Activated T-cell treated with anti-CD3 and anti-CD28 coated beads, Interleukin-2, amount 50 U/mL, for 48 hours (primary cell): ENCODE measurements around the gene SFI1.
"Not testable (repeated sequence)": the region's sequence is repeated elsewhere in the genome, so short reads cannot be mapped to it uniquely, and the experiment has no call there.

ENCODE experiments used
- DNase-seq, 2 experiments: peaks; one replicate each; pipeline ENCODE4 v3.0.0-alpha.2; 2020

The SFI1 gene

DNA sequence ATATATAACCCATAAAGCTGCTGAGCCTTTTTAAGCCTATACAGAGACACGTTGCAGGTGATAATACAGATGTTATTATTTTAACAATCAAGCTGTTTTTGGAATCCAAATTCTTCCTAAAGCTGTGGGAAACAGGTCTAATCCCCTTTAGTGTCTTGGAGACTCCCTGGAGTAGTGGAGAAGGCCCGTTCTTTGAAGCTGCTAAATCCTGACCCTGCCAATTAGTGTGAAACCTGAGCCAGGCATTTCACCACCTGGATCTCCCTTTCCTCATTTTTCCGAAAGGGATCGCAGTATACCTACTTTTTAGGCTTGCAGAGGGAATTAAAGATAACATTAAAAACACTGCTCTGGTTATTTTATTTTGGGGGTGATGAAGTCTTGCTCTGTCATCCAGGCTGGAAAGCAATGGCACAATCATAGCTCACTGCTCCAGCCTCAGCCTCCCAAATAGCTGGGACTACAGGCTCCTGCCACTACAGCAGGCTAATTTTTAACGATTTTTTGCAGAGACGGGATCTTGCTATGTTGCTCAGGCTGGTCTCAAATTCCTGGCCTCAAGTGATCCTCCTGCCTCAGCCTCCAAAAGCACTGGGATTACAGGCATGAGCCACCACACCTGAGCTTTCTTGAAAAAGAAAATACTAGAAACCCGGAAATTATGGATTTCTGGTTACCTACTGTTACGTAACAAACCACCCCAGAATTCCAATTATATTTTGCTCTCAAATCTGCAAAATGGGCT is 4.9 kb upstream of the SFI1 start:
- no peak for DNase-seq

DNA sequence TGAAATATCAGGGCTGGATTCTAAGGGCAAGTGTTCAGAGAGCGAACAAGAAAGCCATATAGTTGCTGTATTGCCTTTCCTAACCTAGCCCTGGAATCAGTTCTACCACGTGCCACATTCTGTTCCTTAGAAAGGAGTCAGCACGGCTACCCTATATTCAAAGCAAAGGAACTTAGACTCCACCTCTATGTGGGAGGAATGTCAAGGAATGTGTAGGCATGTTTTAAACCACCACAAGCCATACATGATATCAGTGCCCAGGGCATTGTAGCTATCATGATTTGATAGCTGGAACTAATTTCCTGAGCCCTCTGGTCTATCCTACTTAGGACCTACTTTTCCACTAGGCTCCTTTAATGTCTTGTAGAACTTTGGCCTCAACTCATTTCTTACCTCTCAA is 4.2 kb upstream of the SFI1 start:
- DNase-seq, result no peak

DNA sequence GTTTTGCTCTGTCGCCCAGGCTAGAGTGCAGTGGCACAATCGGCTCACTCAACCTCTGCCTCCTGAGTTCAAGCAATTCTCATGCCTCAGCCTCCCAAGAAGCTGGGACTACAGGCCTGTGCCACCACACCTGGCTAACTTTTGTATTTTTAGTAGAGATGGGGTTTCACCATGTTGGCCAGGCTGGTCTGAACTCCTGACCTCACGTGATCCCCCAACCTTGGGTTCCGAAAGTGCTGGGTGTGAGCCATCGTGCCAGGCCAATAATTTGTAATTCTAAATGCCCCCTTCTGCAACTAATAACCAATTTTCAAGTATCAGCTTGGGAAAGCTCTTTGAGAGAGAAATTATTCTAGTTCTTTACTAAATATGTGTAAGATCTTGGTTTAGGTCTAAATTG is 3.0 kb upstream of the SFI1 start:
- DNase-seq, result not testable (repeated sequence)

DNA sequence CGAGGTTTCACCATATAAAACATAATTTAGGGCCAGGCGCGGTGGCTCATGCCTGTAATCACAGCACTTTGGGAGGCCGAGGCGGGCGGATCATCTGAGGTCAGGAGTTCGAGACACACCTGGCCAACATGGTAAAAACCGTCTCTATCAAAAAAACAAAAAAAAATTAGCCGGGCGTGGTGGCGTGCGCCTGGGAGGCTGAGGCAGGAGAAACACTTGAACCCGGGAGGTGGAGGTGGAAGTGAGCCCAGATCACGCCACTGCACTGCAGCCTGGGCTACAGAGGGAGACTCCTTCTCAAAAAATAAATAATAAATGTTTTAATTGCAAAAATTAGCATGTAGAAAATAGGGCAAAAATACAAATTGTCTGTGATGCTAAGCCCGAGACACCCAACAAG is 993 bp upstream of the SFI1 start:
- no peak for DNase-seq

DNA sequence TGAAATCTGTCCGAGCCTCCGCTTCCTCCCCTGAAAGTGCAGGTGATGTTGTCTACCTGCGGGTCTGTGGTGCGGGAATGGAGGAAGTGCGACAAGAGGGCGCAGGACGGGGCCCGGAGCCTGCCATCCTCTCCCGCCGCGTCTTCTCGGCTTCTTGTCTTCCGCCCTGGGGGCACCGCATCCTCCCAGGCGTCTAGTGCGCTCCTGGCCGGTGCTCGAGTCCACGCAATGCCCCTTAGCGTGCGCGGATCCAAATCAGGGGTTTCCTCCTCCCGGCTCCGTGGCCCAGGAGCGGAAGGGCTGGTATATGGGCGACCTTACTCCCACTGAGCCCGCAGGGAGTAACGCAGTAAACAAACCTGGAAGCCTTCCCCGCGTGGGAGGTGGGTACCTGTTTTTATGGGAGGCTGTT is 405 bp downstream of the SFI1 start:
- DNase-seq, result peak in 1 of 2 experiments; percentile 66

DNA sequence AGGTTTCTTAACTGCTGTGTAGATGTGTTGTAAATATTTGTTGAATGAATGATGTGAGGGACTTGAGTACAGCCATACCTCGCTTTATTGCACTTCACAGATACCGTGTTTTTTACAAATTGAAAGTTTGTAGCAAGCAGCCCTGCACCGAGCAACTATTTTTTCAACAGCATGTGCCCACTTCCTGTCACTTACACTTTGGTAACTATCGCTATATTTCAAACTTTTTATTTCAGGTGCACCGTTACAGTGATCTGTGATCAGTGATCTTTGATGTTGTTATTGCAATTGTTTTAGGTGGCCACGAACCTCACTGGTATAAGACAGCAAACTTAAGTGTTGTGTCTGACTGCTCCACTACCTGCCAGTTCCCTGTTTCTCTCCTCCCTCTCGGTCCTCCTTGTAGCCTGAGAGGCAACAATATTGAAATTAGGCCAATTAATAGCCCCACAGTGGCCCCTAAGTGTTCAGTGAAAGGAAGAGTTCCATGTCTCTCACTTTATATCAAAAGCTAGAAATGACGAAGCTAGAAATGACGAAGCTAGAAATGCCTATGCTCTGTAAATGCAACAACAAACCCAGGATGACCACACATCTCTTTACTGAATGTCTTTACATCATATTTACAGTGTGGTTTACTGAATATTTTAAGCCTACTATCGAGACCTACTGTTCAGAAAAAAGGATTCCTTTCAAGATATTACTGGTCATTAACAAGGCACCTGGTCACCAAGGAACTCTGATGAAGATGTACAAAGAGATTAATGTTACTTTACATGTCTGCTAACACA is 1.0 kb downstream of the SFI1 start:
- DNase-seq, result no peak

DNA sequence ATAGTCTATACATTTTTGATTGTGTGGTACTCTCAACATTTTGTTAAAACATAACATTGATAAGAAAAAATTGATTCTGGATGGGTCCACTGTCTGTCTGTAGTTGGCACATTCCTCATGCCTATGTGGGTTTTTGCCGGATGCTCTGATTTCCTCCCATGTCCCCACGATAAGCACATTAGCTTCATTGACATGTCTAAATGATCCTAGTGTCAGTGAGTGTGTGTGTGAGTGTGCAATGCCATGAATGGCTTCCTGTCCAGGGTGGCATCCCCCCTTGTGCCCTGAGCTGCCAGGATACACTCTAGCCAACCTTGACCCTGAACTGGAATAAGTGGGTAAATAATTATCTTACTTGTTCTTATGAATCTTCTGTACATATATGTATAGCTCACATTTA is 5.4 kb downstream of the SFI1 start:
- no peak for DNase-seq

DNA sequence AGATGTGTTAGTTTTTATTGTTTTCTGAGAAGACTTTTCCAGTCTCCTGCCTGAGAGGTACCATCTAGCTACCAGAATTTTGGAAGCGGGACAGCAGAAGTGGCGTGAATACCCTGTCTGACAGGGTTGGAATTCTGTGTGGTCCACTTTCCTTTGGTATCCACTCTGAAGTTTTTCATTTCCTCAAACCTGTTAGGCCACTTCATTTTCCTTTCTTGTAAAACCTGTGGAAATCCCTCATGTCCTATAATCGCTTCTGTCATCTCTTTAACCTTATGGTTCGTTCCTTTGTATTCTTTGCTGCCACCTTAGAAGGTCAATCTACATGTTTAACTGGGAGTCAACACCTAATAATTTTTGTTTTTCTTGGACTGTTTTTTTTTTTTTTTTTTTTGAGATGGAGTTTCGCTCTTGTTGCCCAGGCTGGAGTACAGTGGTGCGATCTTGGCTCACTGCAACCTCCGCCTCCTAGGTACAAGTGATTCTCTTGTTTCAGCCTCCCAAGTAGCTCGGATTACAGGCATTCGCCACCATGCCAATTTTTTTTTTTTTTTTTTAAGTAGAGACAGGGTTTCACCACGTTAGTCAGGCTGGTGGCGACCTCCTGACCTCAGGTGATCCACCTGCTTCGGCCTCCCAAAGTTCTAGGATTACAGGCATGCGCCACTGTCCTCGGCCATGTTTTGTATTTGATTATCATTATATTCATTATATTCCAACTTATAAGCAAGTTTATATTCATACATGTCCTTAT is 7.1 kb downstream of the SFI1 start:
- DNase-seq, result no peak

DNA sequence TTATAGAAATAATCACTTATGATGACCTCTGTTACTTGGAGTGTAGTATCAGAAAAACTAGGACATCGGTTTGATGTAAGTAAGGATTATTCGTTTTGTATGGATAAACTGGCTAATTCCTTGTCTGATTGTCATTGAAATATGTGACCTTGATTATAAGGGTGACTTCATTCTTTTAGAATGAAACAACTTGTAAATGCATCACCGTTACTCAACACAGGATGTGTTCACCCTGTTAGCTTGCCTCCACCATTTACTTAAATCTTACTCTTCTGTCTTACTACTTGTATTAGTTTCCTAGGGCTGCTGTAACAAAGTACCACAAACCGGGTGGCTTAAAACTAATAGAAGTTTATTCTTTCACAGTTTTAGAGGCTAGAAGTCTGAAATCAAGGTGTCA is 7.9 kb downstream of the SFI1 start:
- DNase-seq, result no peak

DNA sequence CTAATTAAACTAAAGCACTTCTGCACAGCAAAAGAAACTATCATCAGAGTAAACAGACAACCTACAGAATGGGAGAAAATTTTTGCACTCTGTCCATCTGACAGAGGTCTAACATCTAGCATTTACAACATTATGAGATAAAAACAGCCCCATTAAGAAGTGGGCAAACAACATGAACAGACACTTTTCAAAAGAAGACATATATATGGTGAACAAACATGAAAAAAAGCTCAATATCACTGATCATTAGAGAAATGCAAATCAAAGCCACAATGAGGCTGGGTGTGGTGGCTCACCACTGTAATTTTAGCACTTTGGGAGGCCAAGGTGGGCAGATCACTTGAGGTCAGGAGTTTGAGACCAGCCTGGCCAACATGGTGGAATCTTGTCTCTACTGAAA is 11.2 kb downstream of the SFI1 start:
- not testable (repeated sequence) for DNase-seq

DNA sequence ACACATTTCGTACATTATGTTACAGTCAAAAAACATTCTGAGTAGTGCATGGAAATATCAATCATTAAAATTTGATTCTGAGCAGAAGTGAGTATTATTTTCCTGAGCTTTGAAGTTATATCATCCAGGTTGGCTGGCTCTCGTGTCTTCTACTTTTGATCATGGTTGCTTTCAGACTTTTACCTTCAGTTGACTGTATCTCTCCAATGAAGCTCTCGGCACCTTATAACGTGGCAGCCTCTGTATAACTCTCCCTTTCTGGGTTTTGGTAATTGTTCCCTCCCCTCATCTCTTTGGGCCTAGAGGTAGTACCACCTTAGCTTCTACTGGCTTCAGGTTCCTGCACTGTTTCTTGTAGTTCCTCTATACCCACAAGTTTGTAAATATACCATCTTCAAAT is 12.2 kb downstream of the SFI1 start:
- DNase-seq, result no peak

DNA sequence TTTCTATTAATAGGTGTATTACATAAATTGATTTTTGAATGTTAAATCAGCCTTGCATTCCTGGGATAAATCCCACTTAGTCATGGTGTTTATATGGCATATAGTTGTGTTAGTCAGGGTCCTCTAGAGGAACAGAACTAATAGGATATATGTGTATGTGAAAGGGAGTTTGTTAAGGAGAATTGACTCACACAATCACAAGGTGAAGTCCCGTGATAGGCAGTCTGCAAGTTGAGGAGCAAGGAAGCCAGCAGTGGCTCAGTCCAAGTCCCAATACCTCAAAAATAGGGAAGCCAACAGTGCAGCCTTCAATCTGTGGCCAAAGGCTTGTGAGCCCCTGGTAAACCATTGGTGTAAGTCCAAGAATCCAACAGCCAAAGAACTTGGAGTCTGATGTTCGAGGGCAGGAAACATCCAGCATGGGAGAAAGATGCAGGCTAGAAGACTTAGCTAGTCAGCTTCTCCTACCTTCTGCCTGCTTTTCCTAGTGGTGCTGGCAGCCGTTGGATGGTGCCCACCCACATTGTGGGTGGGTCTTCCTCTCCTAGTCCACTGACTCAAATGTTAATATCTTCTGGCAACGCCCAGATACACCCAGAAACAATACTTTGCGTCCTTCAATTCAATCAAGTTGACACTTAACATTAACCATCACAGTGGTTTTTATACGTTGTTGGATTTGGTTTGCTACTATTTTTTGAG is 12.9 kb downstream of the SFI1 start:
- DNase-seq, result no peak

DNA sequence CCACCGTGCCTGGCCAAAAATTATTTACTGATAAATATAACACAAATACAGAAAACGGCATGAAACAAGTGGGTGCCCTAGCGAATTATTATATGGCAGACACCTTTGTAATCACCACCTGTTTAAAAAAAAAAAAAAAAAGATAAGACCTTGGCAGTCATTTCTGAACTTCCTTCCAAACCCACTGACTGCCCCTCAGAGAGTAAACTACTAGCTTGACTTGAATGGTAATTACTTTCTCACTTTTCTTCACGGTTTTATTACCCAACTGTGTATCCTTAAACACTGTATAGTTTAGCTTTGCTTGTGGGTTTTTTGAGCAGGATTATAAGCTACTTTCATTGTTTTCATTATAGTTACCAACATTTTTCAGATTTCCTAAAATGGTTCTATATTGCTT is 23.7 kb downstream of the SFI1 start:
- DNase-seq, result no peak

DNA sequence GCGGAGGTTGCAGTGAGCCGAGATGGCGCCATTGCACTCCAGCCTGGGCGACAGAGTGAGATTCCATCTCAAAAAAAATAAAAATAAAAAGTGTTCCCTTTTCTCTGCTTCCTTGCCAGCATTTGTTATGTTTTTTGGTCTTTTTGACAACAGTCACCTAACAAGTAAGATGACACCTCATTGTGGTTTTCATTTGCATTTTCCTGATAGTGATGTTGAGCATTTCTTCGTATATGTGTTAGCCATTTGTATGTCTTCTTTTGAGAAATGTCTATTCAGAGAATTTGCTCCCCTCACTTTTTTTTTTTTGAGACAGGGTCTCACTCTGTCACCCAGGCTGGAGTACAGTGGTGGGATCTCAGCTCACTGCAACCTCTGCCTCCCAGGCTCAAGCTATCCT is 27.8 kb downstream of the SFI1 start:
- DNase-seq, result not testable (repeated sequence)

DNA sequence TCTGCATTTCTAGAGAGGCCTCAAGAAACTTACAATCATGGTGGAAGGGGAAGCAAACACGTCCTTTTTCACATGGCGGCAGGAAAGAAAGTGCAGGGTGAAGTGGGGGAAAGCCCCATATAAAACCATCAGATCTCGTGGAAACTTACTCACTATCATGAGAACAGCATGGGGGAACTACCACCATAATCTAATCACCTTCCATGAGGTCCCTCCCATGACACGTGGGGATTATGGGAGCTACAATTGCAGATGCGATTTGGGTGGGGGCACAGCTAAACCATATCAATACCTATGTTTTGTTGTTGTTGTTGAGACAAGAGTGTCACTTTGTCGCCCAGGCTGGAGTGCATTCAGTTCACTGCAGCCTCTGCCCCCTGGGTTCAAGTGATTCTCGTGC is 29.9 kb downstream of the SFI1 start:
- DNase-seq, result peak; percentile 63 to 66

DNA sequence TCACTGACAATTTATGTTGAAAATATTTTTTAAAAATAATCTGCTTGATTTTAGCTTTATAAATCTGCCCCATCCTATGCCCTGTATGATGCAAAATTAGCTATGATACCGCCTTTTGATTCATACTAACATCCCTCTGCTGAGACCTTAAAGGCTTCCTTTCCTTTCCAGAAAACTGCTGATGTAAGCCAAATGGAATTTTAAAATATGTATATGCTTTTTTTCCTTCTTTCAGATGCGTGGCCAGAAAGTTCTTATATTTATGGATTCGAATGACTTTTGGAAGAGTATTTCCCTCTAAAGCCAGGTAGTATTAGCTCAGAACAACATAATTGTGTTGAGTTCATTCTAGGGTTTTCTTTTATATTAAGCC is 34.5 kb downstream of the SFI1 start:
- DNase-seq, result no peak

DNA sequence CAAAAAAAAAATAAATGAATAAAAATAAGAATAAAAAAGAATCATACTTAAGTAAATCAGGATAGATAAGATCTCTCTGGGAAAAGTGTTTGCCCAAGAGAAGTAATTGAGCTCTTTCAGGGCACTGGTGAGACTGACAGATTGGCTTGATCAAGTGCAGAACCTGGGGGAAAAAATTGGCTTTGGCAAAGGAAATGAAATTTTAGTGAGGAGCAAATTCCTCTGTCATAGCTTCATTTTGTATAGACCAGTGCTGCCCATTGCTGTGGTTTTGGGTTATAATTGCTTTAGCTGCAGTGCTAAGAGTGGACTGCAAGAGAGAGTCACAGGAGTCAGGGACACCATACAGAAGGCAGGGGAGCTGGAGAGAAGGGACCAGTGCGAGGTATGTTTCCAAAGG is 35.7 kb downstream of the SFI1 start:
- no peak for DNase-seq

DNA sequence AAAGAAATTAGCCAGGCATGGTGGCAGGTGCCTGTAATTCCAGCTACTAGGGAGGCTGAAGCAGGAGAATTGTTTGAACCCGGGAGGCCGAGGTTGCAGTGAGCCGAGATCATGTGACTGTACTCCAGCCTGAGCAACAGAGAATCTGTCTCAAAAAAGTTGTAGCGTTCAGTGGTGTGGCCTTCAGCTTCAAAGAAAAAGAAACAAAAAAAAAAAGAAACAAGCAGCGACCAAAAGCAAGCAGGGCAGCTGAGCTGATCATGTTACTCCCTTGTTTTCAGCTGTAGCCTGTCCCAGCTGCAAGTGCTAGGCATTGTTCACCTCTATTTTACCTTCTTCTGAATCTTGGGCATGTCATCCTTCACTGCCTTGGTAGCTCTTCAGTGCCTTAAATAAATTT is 37.0 kb downstream of the SFI1 start:
- DNase-seq, result no peak

DNA sequence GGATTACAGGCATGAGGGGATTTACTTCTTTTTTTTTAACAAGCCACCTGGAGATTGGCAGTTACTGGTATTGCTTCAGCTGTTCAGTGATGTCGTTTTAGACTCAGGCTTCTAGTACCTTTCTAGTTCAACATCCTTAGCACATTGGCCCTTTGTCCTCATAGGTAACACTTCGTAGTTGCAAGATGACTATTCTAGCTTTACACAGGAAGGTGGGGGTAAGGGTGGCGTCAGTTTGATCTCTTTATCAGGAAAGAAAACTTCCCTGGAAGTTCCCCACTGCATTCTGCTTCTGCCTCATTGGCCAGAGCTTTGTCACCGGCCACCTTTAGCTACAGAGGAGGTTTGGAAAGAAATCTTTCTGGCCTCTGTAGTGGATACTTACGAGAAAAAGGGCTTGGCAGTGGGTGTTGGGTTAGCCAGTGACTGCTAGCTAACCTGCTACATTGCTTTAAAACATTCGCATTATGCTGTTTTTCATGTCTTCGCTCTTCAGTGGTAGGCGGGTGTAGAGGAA is 40.7 kb downstream of the SFI1 start:
- DNase-seq, result peak; percentile 73 to 76

DNA sequence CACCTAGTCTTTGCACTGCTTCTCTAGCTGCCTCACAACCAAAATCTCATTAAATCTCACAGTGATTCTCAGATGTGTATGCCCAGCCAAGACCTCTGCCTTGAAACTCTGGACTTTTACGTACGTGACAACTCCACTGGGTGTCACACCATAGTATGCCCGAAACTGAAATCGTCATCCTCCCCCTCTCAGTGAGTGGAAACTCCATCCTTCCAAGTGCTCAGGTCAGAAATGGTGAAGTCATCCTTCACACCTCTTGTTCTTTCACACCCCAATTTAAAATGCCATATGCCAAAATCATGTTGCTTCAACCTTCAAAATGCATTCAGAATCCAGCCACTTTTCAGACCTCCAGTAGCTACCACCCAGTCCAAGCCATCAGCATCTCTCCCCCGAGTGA is 42.5 kb downstream of the SFI1 start:
- peak; percentile 63 to 64 for DNase-seq

DNA sequence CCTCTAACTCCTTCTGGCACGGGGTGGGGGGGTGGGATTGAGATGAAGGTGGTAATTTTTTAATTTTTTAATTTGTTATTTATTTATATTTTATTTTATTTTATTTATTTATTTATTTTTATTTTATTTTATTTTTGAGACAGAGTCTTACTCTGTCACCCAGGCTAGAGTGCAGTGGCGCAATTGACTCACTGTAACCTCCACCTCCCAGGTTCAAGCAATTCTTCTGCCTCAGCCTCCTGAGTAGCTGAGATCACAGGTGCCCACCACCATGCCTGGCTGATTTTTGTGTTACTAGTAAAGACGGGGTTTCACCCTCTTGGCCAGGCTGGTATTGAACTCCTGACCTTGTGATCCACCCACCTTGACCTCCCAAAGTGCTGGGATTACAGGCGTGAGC is 43.8 kb downstream of the SFI1 start:
- not testable (repeated sequence) for DNase-seq

DNA sequence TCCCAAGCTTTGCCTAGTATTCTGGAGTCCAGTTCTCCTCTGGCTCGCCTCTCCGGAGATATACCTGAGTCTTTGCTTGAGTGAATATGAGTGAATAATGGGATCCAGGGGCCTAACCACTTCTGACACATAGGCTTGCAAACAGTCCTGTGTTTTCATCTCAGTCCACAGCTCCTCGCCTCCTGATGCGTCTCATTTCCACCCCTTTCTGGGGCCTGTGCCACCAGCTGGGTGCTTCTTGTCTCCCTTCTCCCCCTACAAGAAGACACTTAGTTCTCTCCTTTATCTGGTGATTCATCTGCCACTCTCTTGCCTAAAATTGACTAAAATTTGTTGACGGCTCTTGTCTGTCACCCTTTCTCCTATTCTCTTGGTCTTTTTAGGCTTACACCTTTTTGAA is 44.6 kb downstream of the SFI1 start:
- DNase-seq, result no peak
